H9 (cell line): Measurements from ENCODE around the gene ZNF593. TPM values are rescaled to one million over a fixed set of nuclear protein-coding genes. Genes with fewer than 3 reads are reported as not detected.

Source experiments
- DNase-seq: peaks from one replicate; pipeline ENCODE4 v3.0.0-alpha.2; 2017
- H2AFZ ChIP-seq: one replicate; pipeline ENCODE4 v1.6.1; 2013; ENCODE audit warnings: mild to moderate bottlenecking, low read length, control low read depth, moderate library complexity
- H2AK5ac ChIP-seq: 2 replicates; pipeline ENCODE4 v1.6.1; 2013; ENCODE audit warnings: low read length, control low read depth, mixed read lengths; ENCODE audit not compliant: insufficient read length
- H2BK120ac ChIP-seq: one replicate; pipeline ENCODE4 v1.6.1; 2013; ENCODE audit warnings: low read depth, mild to moderate bottlenecking, low read length, control low read depth, inconsistent platforms; ENCODE audit not compliant: poor library complexity, severe bottlenecking
- H2BK12ac ChIP-seq: 2 replicates; pipeline ENCODE4 v1.6.1; 2013; ENCODE audit warnings: low read length, control low read depth, mixed read lengths, low read depth; ENCODE audit not compliant: insufficient read length
- H2BK15ac ChIP-seq: 2 replicates; pipeline ENCODE4 v1.6.1; 2013; ENCODE audit warnings: low read depth, low read length, control low read depth
- H2BK20ac ChIP-seq: one replicate; pipeline ENCODE4 v1.6.1; 2013; ENCODE audit warnings: low read depth, mild to moderate bottlenecking, low read length, control low read depth, inconsistent platforms; ENCODE audit not compliant: poor library complexity, severe bottlenecking
- H2BK5ac ChIP-seq: 2 replicates; pipeline ENCODE4 v1.6.1; 2013; ENCODE audit warnings: low read length, control low read depth, mixed read lengths; ENCODE audit not compliant: insufficient read length
- H3K14ac ChIP-seq: 2 replicates; pipeline ENCODE4 v1.6.1; 2013; ENCODE audit warnings: low read length, control low read depth; ENCODE audit not compliant: insufficient read depth
- H3K18ac ChIP-seq: 2 replicates; pipeline ENCODE4 v1.6.1; 2013; ENCODE audit warnings: low read depth, mild to moderate bottlenecking, mixed read lengths, low read length, control low read depth; ENCODE audit not compliant: insufficient read length
- H3K23ac ChIP-seq: 2 replicates; pipeline ENCODE4 v1.6.1; 2013; ENCODE audit warnings: low read length, control low read depth, mixed read lengths, low read depth; ENCODE audit not compliant: insufficient read length
- H3K23me2 ChIP-seq: 2 replicates; pipeline ENCODE4 v1.6.1; 2013; ENCODE audit warnings: low read depth, mild to moderate bottlenecking, mixed read lengths, low read length, control low read depth; ENCODE audit not compliant: insufficient read length, poor library complexity, severe bottlenecking
- H3K27ac ChIP-seq: 2 replicates; pipeline ENCODE4 v1.5.1; 2013; ENCODE audit warnings: low read length, control low read depth, mixed read lengths, low read depth; ENCODE audit not compliant: insufficient read length
- H3K27me3 ChIP-seq: 2 replicates; pipeline ENCODE4 v1.6.1; 2013; ENCODE audit warnings: low read length, control low read depth, inconsistent platforms; ENCODE audit not compliant: insufficient read depth
- H3K4ac ChIP-seq: 2 replicates; pipeline ENCODE4 v1.6.1; 2013; ENCODE audit warnings: low read depth, mild to moderate bottlenecking, control low read depth, inconsistent platforms, low read length, moderate library complexity
- H3K4me1 ChIP-seq: 2 replicates; pipeline ENCODE4 v1.6.1; 2013; ENCODE audit warnings: low read length, control low read depth, inconsistent platforms; ENCODE audit not compliant: insufficient read depth
- H3K4me2 ChIP-seq: 2 replicates; pipeline ENCODE4 v1.6.1; 2013; ENCODE audit warnings: low read length, control low read depth, mixed read lengths; ENCODE audit not compliant: insufficient read length, insufficient read depth
- H3K56ac ChIP-seq: 2 replicates; pipeline ENCODE4 v1.6.1; 2013; ENCODE audit warnings: low read depth, mild to moderate bottlenecking, mixed read lengths, low read length, control low read depth; ENCODE audit not compliant: insufficient read length
- H3K79me1 ChIP-seq: 2 replicates; pipeline ENCODE4 v1.6.1; 2013; ENCODE audit warnings: low read depth, mild to moderate bottlenecking, moderate library complexity, low read length, control low read depth, inconsistent platforms; ENCODE audit not compliant: insufficient read depth, poor library complexity, severe bottlenecking
- H3K79me2 ChIP-seq: 2 replicates; pipeline ENCODE4 v1.6.1; 2013; ENCODE audit warnings: low read length, control low read depth, inconsistent platforms; ENCODE audit not compliant: insufficient read depth
- H3K9ac ChIP-seq: 2 replicates; pipeline ENCODE4 v1.6.1; 2013; ENCODE audit warnings: low read length, control low read depth, mixed read lengths; ENCODE audit not compliant: insufficient read length; ENCODE audit errors: extremely low read depth
- H3K9me3 ChIP-seq: one replicate; pipeline ENCODE4 v1.6.1; 2013; ENCODE audit warnings: low read depth, low read length, inconsistent platforms; ENCODE audit not compliant: control insufficient read depth
- H3T11ph ChIP-seq: one replicate; pipeline ENCODE4 v1.6.1; 2013; ENCODE audit warnings: mild to moderate bottlenecking, low read length, control low read depth, inconsistent platforms
- H4K20me1 ChIP-seq: one replicate; pipeline ENCODE4 v1.6.1; 2013; ENCODE audit not compliant: control insufficient read depth, insufficient read length, insufficient read depth
- H4K5ac ChIP-seq: 2 replicates; pipeline ENCODE4 v1.6.1; 2013; ENCODE audit warnings: low read depth, mild to moderate bottlenecking, mixed read lengths, low read length, control low read depth; ENCODE audit not compliant: insufficient read length
- H4K8ac ChIP-seq: replicated peaks from 2 replicates; pipeline ENCODE4 v1.6.1; 2013; ENCODE audit warnings: low read length, control low read depth, mixed read lengths, low read depth; ENCODE audit not compliant: insufficient read length
- H4K91ac ChIP-seq: 2 replicates; pipeline ENCODE4 v1.6.1; 2013; ENCODE audit warnings: low read depth, mild to moderate bottlenecking, moderate library complexity, mixed read lengths, low read length, control low read depth; ENCODE audit not compliant: insufficient read length
- H3K27ac Mint-ChIP-seq, 3 experiments: 2 replicates in 2 of 3; 3 replicates in 1 of 3; pipeline ENCODE4 v1.8.0; 2020 to 2021; ENCODE audit warnings: mixed read lengths in 3 of 3, mild to moderate bottlenecking in 1 of 3, moderate library complexity in 1 of 3
- H3K27me3 Mint-ChIP-seq: 2 replicates; pipeline ENCODE4 v1.8.0; 2021; ENCODE audit warnings: low read depth, mild to moderate bottlenecking, moderate library complexity, mixed read lengths
- H3K36me3 Mint-ChIP-seq, 3 experiments: 2 replicates in 2 of 3; 3 replicates in 1 of 3; pipeline ENCODE4 v1.8.0; 2020 to 2021; ENCODE audit warnings: low read depth in 3 of 3, mixed read lengths in 3 of 3; ENCODE audit not compliant: insufficient read depth in 1 of 3
- H3K4me1 Mint-ChIP-seq, 2 experiments: 2 replicates each; pipeline ENCODE4 v1.8.0; 2020; ENCODE audit warnings: mixed read lengths in 2 of 2
- H3K4me3 Mint-ChIP-seq, 2 experiments: 2 replicates in 1 of 2; 3 replicates in 1 of 2; pipeline ENCODE4 v1.8.0; 2020 to 2021; ENCODE audit warnings: mild to moderate bottlenecking in 2 of 2, mixed read lengths in 2 of 2, moderate library complexity in 1 of 2
- H3K9me3 Mint-ChIP-seq, 2 experiments: 2 replicates in 1 of 2; 3 replicates in 1 of 2; pipeline ENCODE4 v1.8.0; 2020; ENCODE audit warnings: mild to moderate bottlenecking in 2 of 2, mixed read lengths in 2 of 2, moderate library complexity in 1 of 2
- CTCF ChIP-seq: fragments of 200-600 bp; sonication (generic); conservative IDR thresholded peaks from 3 replicates; pipeline ENCODE4 v1.8.0; 2021; ENCODE audit warnings: antibody characterized with exemption, mild to moderate bottlenecking
- WGBS: extraction: QIAGEN DNeasy Blood & Tissue Kit; methylation state at CpG from one replicate; pipeline ENCODE4 v1.1.7; 2013; ENCODE audit warnings: missing lambda C conversion rate, low lambda C conversion rate, mixed read lengths; ENCODE audit not compliant: insufficient read length; ENCODE audit errors: extremely low coverage; 5-methylcytosine and 5-hydroxymethylcytosine counted together
- total RNA-seq: library from RNA; stranded (reverse); gene quantifications from 2 replicates; pipeline ENCODE4 v1.2.1, GENCODE V29; 2021

ZNF593 gene
- total RNA-seq, 1 experiment from 2014 or later, result 48.2 TPM

- no peaks in the 10 kb centered on the region for H3K27me3 ChIP-seq
- Mint-ChIP-seq H3K36me3 (peaks cover 0 to 11% (median 0%) of the 10 kb centered on the region in 3 experiments; a peak in 3 of 7 replicates), H3K4me1 (peaks cover 4 to 10% of the 10 kb centered on the region in 2 experiments; a peak in 3 of 4 replicates), H3K4me3 (no peak overlapping the region), H3K9me3 (no peaks in the 10 kb centered on the region), H3K27me3 (no peaks in the 10 kb centered on the region), H3K27ac (no peak overlapping the region)
- H2AK5ac ChIP-seq, result no peak overlapping the region
- no peak overlapping the region for H3T11ph ChIP-seq
- H2BK15ac ChIP-seq, result no peak overlapping the region
- no peak for TF ChIP-seq CTCF
- no peaks in the 10 kb centered on the region for H3K79me2 ChIP-seq
- no peak for DNase-seq
- H3K23ac ChIP-seq, result no peak overlapping the region
- H3K9me3 ChIP-seq, result no peaks in the 10 kb centered on the region
- no peaks in the 10 kb centered on the region for H4K20me1 ChIP-seq
- no peak overlapping the region for H3K56ac ChIP-seq
- H3K14ac ChIP-seq, result no peak overlapping the region
- no peak overlapping the region for H2BK5ac ChIP-seq
- no peak overlapping the region for H2BK20ac ChIP-seq
- WGBS, result no CpG with 5 or more reads among the region's 4 CpGs
- H3K4me1 ChIP-seq, result no peaks in the 10 kb centered on the region
- no peak overlapping the region for H3K27ac ChIP-seq
- H4K8ac ChIP-seq, result no peak overlapping the region
- no peaks in the 10 kb centered on the region for H3K79me1 ChIP-seq
- H3K4me2 ChIP-seq, result no peak overlapping the region
- no peak overlapping the region for H3K4ac ChIP-seq
- H3K18ac ChIP-seq, result no peak overlapping the region
- H2BK12ac ChIP-seq, result no peak overlapping the region
- H4K91ac ChIP-seq, result no peak overlapping the region
- no peaks in the 10 kb centered on the region for H3K23me2 ChIP-seq
- H2AFZ ChIP-seq, result no peak overlapping the region
- H4K5ac ChIP-seq, result no peak overlapping the region
- H3K9ac ChIP-seq, result no peak overlapping the region
- no peak overlapping the region for H2BK120ac ChIP-seq
Measured at GRCh38 chr1:26124418-26125331, 45.0 kb upstream of the ZNF593 start.
